Stomach (tissue), 9 donors: ENCODE results near the gene DNAJC15. TPM values are rescaled to one million over a fixed set of nuclear protein-coding genes. Genes with fewer than 3 reads are reported as not detected.

ENCODE experiments used
- DNase-seq, 2 donors: peaks; one replicate each; pipeline versions ENCODE4 v3.0.0 to v3.0.0-alpha.2; 2013 to 2019
- H3K27ac ChIP-seq, 5 donors: fragments of 200-600 bp in 4 of 5; sonication (generic) in 4 of 5; one replicate each; pipeline ENCODE4 v1.5.1; 2013 to 2019; ENCODE audit warnings: mild to moderate bottlenecking in 1 of 5, moderate library complexity in 1 of 5
- H3K27me3 ChIP-seq, 3 donors: fragments of 200-600 bp; sonication (generic); one replicate each; pipeline ENCODE4 v1.5.1; 2017 to 2019; ENCODE audit warnings: mixed run types in 1 of 3
- H3K36me3 ChIP-seq, 4 donors: fragments of 200-600 bp; sonication (generic); 1 replicate in 3 of 4; 2 replicates in 1 of 4; pipeline ENCODE4 v1.5.1; 2016 to 2019
- H3K4me1 ChIP-seq, 4 donors: fragments of 200-600 bp; sonication (generic); one replicate each; pipeline ENCODE4 v1.5.1; 2016 to 2019
- H3K4me3 ChIP-seq, 4 donors: fragments of 200-600 bp; sonication (generic) in 3 of 4; one replicate each; pipeline ENCODE4 v1.5.1; 2016 to 2019; ENCODE audit warnings: mild to moderate bottlenecking in 1 of 4
- H3K9me3 ChIP-seq, 4 donors: fragments of 200-600 bp; sonication (generic); one replicate each; pipeline ENCODE4 v1.5.1; 2016 to 2019
- CTCF ChIP-seq, 7 experiments: fragments of 450-650 bp in 4 of 7; fragments of 200-600 bp in 3 of 7; sonication (generic) in 3 of 7; IDR thresholded peaks; one replicate each; pipeline ENCODE4 v1.5.1; 2016 to 2019; ENCODE audit warnings: antibody characterized with exemption in 7 of 7, control low read depth in 2 of 7, mild to moderate bottlenecking in 1 of 7
- EP300 ChIP-seq: sonication (generic); formaldehyde crosslinking; IDR thresholded peaks from one replicate; pipeline ENCODE4 v1.6.1; 2017; ENCODE audit warnings: antibody characterized with exemption
- POLR2A ChIP-seq, 4 donors: fragments of 450-650 bp; IDR thresholded peaks; one replicate each; pipeline ENCODE4 v1.6.1; 2016; ENCODE audit warnings: antibody characterized with exemption in 4 of 4, control low read depth in 2 of 4, mild to moderate bottlenecking in 1 of 4, moderate library complexity in 1 of 4
- POLR2AphosphoS5 ChIP-seq, 3 donors: sonication (generic); formaldehyde crosslinking; IDR thresholded peaks; one replicate each; pipeline ENCODE4 v1.6.1; 2016; ENCODE audit warnings: antibody characterized with exemption in 3 of 3
- WGBS, 5 donors: extraction: QIAGEN DNeasy Blood & Tissue Kit in 3 of 5; methylation state at CpG; one replicate each; pipeline versions ENCODE4 v1.1.5 to v1.1.7; 2013 to 2018; 5-methylcytosine and 5-hydroxymethylcytosine counted together
- intact Hi-C: fragments of 100-400 bp; cut with DNase I; formaldehyde crosslinking; loops from one replicate; pipeline ENCODE4 v1.15.1; 2023; ENCODE audit warnings: low total_unique reads
- polyA plus RNA-seq, 3 donors: library from polyadenylated mRNA; stranded (reverse); fragments of 200-250 nt; gene quantifications; one replicate each; pipeline ENCODE4 v1.2.3, GENCODE V29; 2013
- total RNA-seq, 5 donors: library from RNA; depleted of rRNA; stranded (reverse); fragments of >200 nt; gene quantifications; one replicate each; pipeline versions ENCODE4 v1.1.0 to v1.2.3, GENCODE V29; 2014 to 2016
- donor health status: healthy with polysubstance abuse.
- donor health status: Bipolar disorder and iron deficiency.
- donor health status: healthy.

DNAJC15 gene
- total and polyA plus RNA-seq, 8 donors, result 4.5 to 19.3 (median 10.7) TPM

GRCh38 chr13:43046259-43046658 is 22.9 kb downstream of the DNAJC15 start:
- WGBS, 5 donors, result 92 to 96% (median 95%) methylated on average over 6 of the region's 6 CpGs
- TF ChIP-seq POLR2A (IDR thresholded peaks at IDR 0.05), result no peak
- TF ChIP-seq EP300, result no peak
- TF ChIP-seq POLR2AphosphoS5 (IDR thresholded peaks at IDR 0.05), result no peak
- no peak for TF ChIP-seq CTCF (IDR thresholded peaks at IDR 0.05)
- no peaks in the 10 kb centered on the region for H3K27me3 ChIP-seq
- H3K36me3 ChIP-seq, result peaks cover 0 to 6% (median 2%) of the 10 kb centered on the region in 4 donors
- DNase-seq, result no peak
- intact Hi-C loops, result no loop called here
- H3K4me3 ChIP-seq, result no peak overlapping the region
- H3K9me3 ChIP-seq, result no peaks in the 10 kb centered on the region
- H3K4me1 ChIP-seq, result peaks cover 0 to 51% (median 24%) of the 10 kb centered on the region in 4 donors
- H3K27ac ChIP-seq, result peak overlapping the region in 1 of 5 donors; percentile 86

DNA sequence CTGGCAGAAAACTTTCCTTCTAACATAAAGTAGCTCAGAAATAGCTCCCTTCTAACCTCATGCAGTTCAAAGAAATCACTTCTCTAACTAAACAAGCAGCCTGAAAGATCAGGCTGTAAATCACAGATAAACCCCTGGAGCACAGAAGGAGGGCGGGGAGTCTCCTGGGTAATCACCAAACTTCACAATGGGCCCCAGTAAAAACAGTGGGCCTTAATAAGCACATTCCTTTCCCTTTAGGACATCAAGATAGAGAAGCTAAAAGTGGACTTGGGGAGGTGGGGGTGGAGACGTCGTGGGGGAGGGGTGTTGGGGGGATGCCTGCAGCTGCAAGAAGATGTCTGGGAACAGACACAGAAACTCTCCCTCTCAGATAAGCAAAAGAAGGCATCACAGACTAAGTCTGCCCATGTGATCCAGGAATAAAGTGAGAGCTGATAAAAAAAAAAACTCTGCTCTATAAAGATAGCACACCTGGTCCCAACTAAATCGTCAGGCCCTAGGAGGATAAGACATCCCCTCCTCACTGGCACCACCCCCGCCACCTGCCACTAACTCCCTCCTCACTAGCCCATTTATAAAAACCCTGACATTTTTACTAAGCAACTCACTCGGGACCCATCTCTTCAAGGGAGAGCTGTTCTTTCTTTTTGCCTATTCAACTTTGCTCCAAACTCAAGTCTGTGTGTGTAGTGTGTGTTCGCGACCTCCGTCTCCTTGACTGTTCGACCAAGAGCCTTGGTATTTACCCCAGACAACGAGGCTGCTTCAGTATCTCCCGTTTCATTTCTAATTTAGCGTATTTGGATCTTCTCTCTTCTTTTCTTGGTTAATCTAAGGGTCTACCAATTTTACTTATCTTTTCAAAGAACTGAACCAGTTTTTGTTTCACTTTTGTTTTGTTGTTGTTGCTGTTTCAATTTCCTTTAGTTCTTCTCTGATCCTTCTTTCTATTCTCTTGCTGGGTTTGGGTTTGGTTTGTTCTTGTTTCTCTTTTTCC is 31.7 kb downstream of the DNAJC15 start:
- peak overlapping the region; percentile 71 to 87 (median 86) for H3K27ac ChIP-seq
- TF ChIP-seq POLR2AphosphoS5 (IDR thresholded peaks at IDR 0.05), result no peak
- no peak for TF ChIP-seq POLR2A (IDR thresholded peaks at IDR 0.05)
- TF ChIP-seq CTCF (IDR thresholded peaks at IDR 0.05), result no peak
- peaks cover 15 to 57% (median 39%) of the 10 kb centered on the region in 4 donors for H3K4me1 ChIP-seq
- no peaks in the 10 kb centered on the region for H3K36me3 ChIP-seq
- intact Hi-C loops, result no loop called here
- DNase-seq, result peak in 1 of 2 donors; percentile 79
- H3K4me3 ChIP-seq, result peak overlapping the region; percentile 39 to 47 (median 44)
- H3K9me3 ChIP-seq, result no peaks in the 10 kb centered on the region
- no peaks in the 10 kb centered on the region for H3K27me3 ChIP-seq
- 4 to 11% (median 5%) methylated on average over 13 of the region's 13 CpGs for WGBS, 5 donors

GRCh38 chr13:43057653-43058317 is 34.4 kb downstream of the DNAJC15 start:
- H3K27ac ChIP-seq, result peak overlapping the region in 3 of 5 donors; percentile 24 to 61 (median 38)
- no peaks in the 10 kb centered on the region for H3K27me3 ChIP-seq
- 62 to 86% (median 82%) methylated on average over 3 of the region's 3 CpGs for WGBS, 5 donors
- TF ChIP-seq POLR2AphosphoS5 (IDR thresholded peaks at IDR 0.05) (no peak), POLR2A (IDR thresholded peaks at IDR 0.05) (no peak), EP300 (no peak), CTCF (IDR thresholded peaks at IDR 0.05) (no peak)
- H3K36me3 ChIP-seq, result no peaks in the 10 kb centered on the region
- peaks cover 15 to 54% (median 41%) of the 10 kb centered on the region in 4 donors for H3K4me1 ChIP-seq
- no peak overlapping the region for H3K4me3 ChIP-seq
- peak in 1 of 2 donors; percentile 45 for DNase-seq
- no peaks in the 10 kb centered on the region for H3K9me3 ChIP-seq
- intact Hi-C loops, result no loop called here

DNA sequence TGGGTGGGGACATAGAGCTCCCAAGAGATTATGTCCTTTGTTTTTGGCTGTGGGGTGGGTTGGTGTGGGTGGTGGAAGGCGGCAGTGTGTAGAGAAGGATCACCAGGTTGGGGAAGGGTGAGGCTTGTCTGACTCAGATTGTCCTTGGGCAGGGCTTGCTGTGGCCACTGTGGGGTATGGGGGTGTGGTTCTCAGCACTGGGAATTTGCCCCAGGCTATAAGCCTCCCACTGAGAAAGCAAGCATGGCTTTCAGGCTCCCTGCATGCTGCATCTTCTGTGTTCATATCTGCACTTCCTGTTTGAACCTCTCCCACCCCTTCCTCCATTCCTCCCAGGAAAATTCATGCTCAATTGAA is 34.9 kb downstream of the DNAJC15 start:
- Histone ChIP-seq H3K27ac (peak overlapping the region in 3 of 5 donors; percentile 24 to 61 (median 38)), H3K36me3 (no peaks in the 10 kb centered on the region), H3K27me3 (no peaks in the 10 kb centered on the region), H3K4me1 (peaks cover 15 to 54% (median 41%) of the 10 kb centered on the region in 4 donors), H3K9me3 (no peaks in the 10 kb centered on the region), H3K4me3 (no peak overlapping the region)
- DNase-seq, result peak in 1 of 2 donors; percentile 62
- 39 to 65% (median 53%) methylated on average over 1 of the region's 1 CpG for WGBS, 5 donors
- TF ChIP-seq EP300, result no peak
- no peak for TF ChIP-seq POLR2A (IDR thresholded peaks at IDR 0.05)
- intact Hi-C loops, result no loop called here
